Measurements from ENCODE around the gene ZSWIM5.
"Not testable (repeated sequence)": the region's sequence is repeated elsewhere in the genome, so short reads cannot be mapped to it uniquely, and the experiment has no call there.

Gene ZSWIM5

GRCh38 chr1:45141247-45142003 is 65.0 kb downstream of the ZSWIM5 start:
- DNase-seq: no peak
- no peak for TF ChIP-seq CTCF (IDR thresholded peaks at IDR 0.05; ENCODE audit: low read depth, low read length)

DNA sequence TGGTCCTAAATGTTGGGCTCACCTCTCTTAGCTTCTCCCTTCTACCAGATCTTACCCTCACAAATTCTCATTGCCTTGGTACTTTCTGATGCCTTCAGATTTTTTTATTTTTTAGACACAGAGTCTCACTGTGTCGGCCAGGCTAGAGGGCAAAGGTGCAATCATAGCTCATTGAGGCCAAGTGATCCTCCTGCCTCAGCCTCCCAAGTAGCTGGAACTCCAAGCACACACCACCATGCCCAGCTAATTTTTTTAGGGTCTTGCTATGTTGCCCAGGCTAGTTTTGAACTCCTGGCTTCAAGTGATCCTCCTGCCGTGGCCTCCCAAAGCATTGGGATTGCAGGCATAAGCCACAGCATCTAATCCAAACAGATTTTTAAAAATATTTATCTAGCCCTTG is 69.4 kb downstream of the ZSWIM5 start:
- Histone ChIP-seq H3K27ac (no peak overlapping the region), H3K36me3 (no peaks in the 10 kb centered on the region), H3K4me3 (ENCODE audit: low read depth, low read length) (no peak overlapping the region), H3K27me3 (ENCODE audit: insufficient read depth, low read depth, severe bottlenecking) (no peaks in the 10 kb centered on the region), H3K9me3 (ENCODE audit: severe bottlenecking) (peaks cover 2% of the 10 kb centered on the region)
- DNase-seq: no peak
- TF ChIP-seq CTCF (IDR thresholded peaks at IDR 0.05; ENCODE audit: low read depth, low read length): no peak

More at GRCh38 chr1:45141247-45142003, 65.0 kb downstream of the ZSWIM5 start:
- Histone ChIP-seq H3K27ac (no peak overlapping the region), H3K27me3 (ENCODE audit: insufficient read depth, low read depth, severe bottlenecking) (no peaks in the 10 kb centered on the region), H3K9me3 (ENCODE audit: severe bottlenecking) (no peaks in the 10 kb centered on the region), H3K4me3 (ENCODE audit: low read depth, low read length) (no peak overlapping the region), H3K36me3 (no peaks in the 10 kb centered on the region)

DNA sequence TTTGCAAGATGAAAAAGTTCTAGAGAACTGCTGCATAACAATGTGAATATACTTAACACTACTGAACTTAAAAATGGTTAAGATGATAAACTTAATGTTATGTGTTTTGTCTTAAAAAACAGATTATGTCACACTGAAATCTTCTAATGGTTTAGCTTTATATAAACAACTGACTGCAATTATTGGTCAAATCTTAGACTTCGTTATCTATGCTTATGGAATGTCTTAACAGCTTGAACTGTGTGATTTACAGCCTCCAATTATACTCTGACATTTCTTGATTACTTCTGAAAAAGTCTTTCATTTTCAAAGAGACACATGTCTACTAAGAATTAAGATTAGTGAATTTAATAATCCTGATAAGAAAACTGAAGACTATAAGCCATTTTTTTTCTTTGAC is 71.1 kb downstream of the ZSWIM5 start:
- Histone ChIP-seq H3K9me3 (ENCODE audit: severe bottlenecking) (peaks cover 2% of the 10 kb centered on the region), H3K4me3 (ENCODE audit: low read depth, low read length) (no peak overlapping the region), H3K27me3 (ENCODE audit: insufficient read depth, low read depth, severe bottlenecking) (no peaks in the 10 kb centered on the region), H3K36me3 (no peaks in the 10 kb centered on the region), H3K27ac (no peak overlapping the region)
- no peak for DNase-seq
- TF ChIP-seq CTCF (IDR thresholded peaks at IDR 0.05; ENCODE audit: low read depth, low read length): no peak

DNA sequence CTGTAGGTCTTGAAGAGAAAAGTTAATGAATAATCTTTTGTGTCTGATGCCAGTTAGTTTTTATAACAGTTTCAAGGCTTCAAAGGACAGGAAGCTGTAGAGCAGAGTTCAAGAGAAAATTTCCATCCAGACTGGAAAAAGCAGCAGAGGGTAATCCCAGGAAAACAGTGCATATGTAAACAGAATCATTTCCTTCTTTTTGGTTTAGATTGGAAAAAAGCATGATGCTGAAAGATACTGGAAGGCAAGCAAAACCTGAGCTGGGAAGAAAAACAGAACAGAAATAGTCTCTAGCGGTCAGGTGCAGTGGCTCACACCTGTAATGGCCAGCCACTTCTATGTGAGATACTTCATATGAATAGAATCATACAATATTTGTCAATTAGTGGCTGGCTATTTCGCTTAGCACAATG is 71.9 kb downstream of the ZSWIM5 start:
- DNase-seq: no peak
- Histone ChIP-seq H3K27me3 (ENCODE audit: insufficient read depth, low read depth, severe bottlenecking) (no peaks in the 10 kb centered on the region), H3K9me3 (ENCODE audit: severe bottlenecking) (peaks cover 2% of the 10 kb centered on the region), H3K4me3 (ENCODE audit: low read depth, low read length) (no peak overlapping the region), H3K27ac (no peak overlapping the region), H3K36me3 (no peaks in the 10 kb centered on the region)
- no peak for TF ChIP-seq CTCF (IDR thresholded peaks at IDR 0.05; ENCODE audit: low read depth, low read length)

DNA sequence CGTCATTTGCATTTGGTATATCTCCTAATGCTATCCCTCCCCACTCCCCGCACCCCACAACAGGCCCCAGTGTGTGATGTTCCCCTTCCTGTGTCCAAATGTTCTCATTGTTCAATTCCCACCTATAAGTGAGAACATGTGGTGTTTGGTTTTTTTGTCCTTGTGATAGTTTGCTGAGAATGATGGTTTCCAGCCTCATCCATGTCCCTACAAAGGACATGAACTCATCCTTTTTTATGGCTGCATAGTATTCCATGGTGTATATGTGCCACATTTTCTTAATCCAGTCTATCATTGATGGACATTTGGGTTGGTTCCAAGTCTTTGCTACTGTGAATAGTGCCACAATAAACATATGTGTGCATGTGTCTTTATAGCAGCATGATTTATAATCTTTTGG is 73.7 kb downstream of the ZSWIM5 start:
- not testable (repeated sequence) for H3K36me3 ChIP-seq; H3K27me3 ChIP-seq (ENCODE audit: insufficient read depth, low read depth, severe bottlenecking); H3K9me3 ChIP-seq (ENCODE audit: severe bottlenecking); H3K4me3 ChIP-seq (ENCODE audit: low read depth, low read length); H3K27ac ChIP-seq; DNase-seq

DNA sequence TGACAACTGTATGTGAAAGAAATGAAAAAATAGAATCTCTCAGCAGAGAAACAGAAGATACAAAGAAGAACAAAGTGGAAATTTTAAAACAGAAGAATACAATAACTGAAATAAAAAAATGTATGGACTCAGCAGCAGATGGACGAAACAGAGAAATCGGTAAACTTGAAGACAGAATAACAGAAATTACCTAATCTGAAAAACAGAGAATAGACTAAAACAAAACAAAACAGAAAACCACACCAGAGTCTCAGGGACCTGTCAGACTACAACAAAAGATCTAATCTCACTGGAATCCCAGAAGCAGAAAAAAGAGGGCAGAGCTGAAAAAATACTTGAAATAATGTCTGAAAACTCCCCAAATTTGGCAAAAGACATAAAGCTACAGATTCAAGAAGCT is 83.0 kb downstream of the ZSWIM5 start:
- H3K9me3 ChIP-seq (ENCODE audit: severe bottlenecking): no peaks in the 10 kb centered on the region
- TF ChIP-seq CTCF (IDR thresholded peaks at IDR 0.05; ENCODE audit: low read depth, low read length): no peak
- H3K27me3 ChIP-seq (ENCODE audit: insufficient read depth, low read depth, severe bottlenecking): no peaks in the 10 kb centered on the region
- no peaks in the 10 kb centered on the region for H3K36me3 ChIP-seq
- H3K4me3 ChIP-seq (ENCODE audit: low read depth, low read length): no peak overlapping the region
- no peak for DNase-seq
- H3K27ac ChIP-seq: no peak overlapping the region

Measured in WERI-Rb-1 (cell line).